HepG2 (cell line): Measurements from ENCODE around the gene INTS6. TPM values are rescaled to one million over a fixed set of nuclear protein-coding genes. Genes with fewer than 3 reads are reported as not detected.

Experiments
- ATAC-seq: fragments of 200-7000 bp; cut with Tn5 transposase; 3 replicates; pipeline ENCODE4 v1.9.1; 2020; ENCODE audit warnings: mild to moderate bottlenecking, moderate library complexity
- BruUV-seq: library from RNA; stranded (reverse); fragments of 400-500 nt; replicated peaks from 2 replicates; lab custom pipeline; 2021; lab: Mats Ljungman, UMichigan
- CTCF ChIA-PET: fragments of 300-600 bp; formaldehyde crosslinking; extraction: SDS; loops from one replicate; lab custom pipeline; 2021; ENCODE audit warnings: low total read pairs, inconsistent platforms, low intra/inter-chr PET ratio; lab: Yijun Ruan, JAX
- POLR2A ChIA-PET: fragments of 350-600 bp; sonication (Branson Sonifier 250); formaldehyde crosslinking; loops from one replicate; lab custom pipeline; 2020; ENCODE audit warnings: antibody characterized with exemption, inconsistent platforms; lab: Yijun Ruan, JAX
- DNase-seq: peaks from one replicate; pipeline ENCODE4 v3.0.0-alpha.2; 2015; ENCODE audit warnings: low spot score
- FAIRE-seq: peaks from 3 replicates; lab custom pipeline; 2011; peaks lifted over from hg19 to GRCh38; lab: Jason Lieb, UNC
- H2AFZ ChIP-seq: one replicate; pipeline ENCODE4 v1.6.1; 2011; ENCODE audit warnings: low read length, inconsistent platforms
- H3K27ac ChIP-seq: fragments of 300-600 bp; 3 replicates; pipeline ENCODE4 v1.8.0; 2011; ENCODE audit warnings: mixed run types, mild to moderate bottlenecking, mixed read lengths, low read length, inconsistent platforms; ENCODE audit not compliant: insufficient read depth; ENCODE audit errors: extremely low read length
- H3K27me3 ChIP-seq, 2 experiments: fragments of 200-600 bp in 1 of 2; 2 replicates in 1 of 2; 3 replicates in 1 of 2; pipeline versions ENCODE4 v1.6.0 to v1.8.0; 2011; ENCODE audit warnings: low read length in 2 of 2, mild to moderate bottlenecking in 2 of 2, moderate library complexity in 2 of 2, inconsistent platforms in 1 of 2; ENCODE audit not compliant: insufficient read depth in 2 of 2, control insufficient read depth in 1 of 2
- H3K36me3 ChIP-seq, 2 experiments: fragments of 200-600 bp in 1 of 2; replicated peaks in 1 of 2; 2 replicates in 1 of 2; 3 replicates in 1 of 2; pipeline versions ENCODE4 v1.5.1 to v1.8.0; 2011; ENCODE audit warnings: low read length in 2 of 2, inconsistent platforms in 1 of 2; ENCODE audit not compliant: insufficient read depth in 2 of 2, control insufficient read depth in 1 of 2
- H3K4me1 ChIP-seq: 2 replicates; pipeline ENCODE4 v1.5.1; 2012; ENCODE audit warnings: low read length, inconsistent platforms; ENCODE audit not compliant: insufficient read depth
- H3K4me2 ChIP-seq: 2 replicates; pipeline ENCODE4 v1.6.0; 2011; ENCODE audit warnings: low read depth, low read length, inconsistent platforms
- H3K4me3 ChIP-seq, 3 experiments: fragments of 200-600 bp in 1 of 3; sonication (generic), shearing (Covaris generic) in 1 of 3; replicated peaks in 1 of 3; 2 replicates each; pipeline ENCODE4 v1.5.1; 2011 to 2016; ENCODE audit warnings: low read length in 3 of 3, inconsistent platforms in 2 of 3, low read depth in 2 of 3, mild to moderate bottlenecking in 2 of 3, control low read depth in 1 of 3, mixed read lengths in 1 of 3; ENCODE audit not compliant: insufficient read depth in 1 of 3
- H3K79me2 ChIP-seq: one replicate; pipeline ENCODE4 v1.6.1; 2011; ENCODE audit warnings: low read length, inconsistent platforms; ENCODE audit not compliant: insufficient read depth
- H3K9ac ChIP-seq: 2 replicates; pipeline ENCODE4 v1.6.0; 2011; ENCODE audit warnings: mild to moderate bottlenecking, low read depth, low read length, inconsistent platforms; ENCODE audit not compliant: insufficient read depth
- H3K9me3 ChIP-seq: 2 replicates; pipeline ENCODE4 v1.5.1; 2012; ENCODE audit warnings: mild to moderate bottlenecking, low read length
- H4K20me1 ChIP-seq: 2 replicates; pipeline ENCODE4 v1.6.0; 2011; ENCODE audit warnings: inconsistent platforms, mild to moderate bottlenecking, low read length, moderate library complexity; ENCODE audit not compliant: insufficient read depth
- DMAP1 ChIP-seq: IDR thresholded peaks from 2 replicates; pipeline ENCODE4 v1.6.1; 2016
- FOXA1 ChIP-seq, 2 experiments: fragments of 450-650 bp in 1 of 2; sonication (generic) in 1 of 2; formaldehyde crosslinking in 1 of 2; IDR thresholded peaks; 2 replicates each; pipeline versions ENCODE4 v1.4.0 to v1.6.1; 2016 to 2020; ENCODE audit warnings: missing genetic modification reagents in 1 of 2
- HOXA9 ChIP-seq: sonication (generic); formaldehyde crosslinking; IDR thresholded peaks from 2 replicates; pipeline ENCODE4 v1.8.1; 2022; ENCODE audit warnings: missing genetic modification reagents, mild to moderate bottlenecking, moderate library complexity, borderline replicate concordance
- NAIF1 ChIP-seq: sonication (generic); formaldehyde crosslinking; IDR thresholded peaks from 2 replicates; pipeline ENCODE4 v1.5.0; 2020; ENCODE audit warnings: mild to moderate bottlenecking, missing genetic modification reagents, borderline replicate concordance
- POLR2AphosphoS5 ChIP-seq: IDR thresholded peaks from 2 replicates; pipeline ENCODE4 v1.6.1; 2012; ENCODE audit warnings: low read depth, low read length
- ZBTB20 ChIP-seq: sonication (generic); formaldehyde crosslinking; IDR thresholded peaks from 2 replicates; pipeline ENCODE4 v1.8.1; 2023; ENCODE audit warnings: missing genetic modification reagents, low read depth, mild to moderate bottlenecking, borderline replicate concordance
- ZKSCAN8 ChIP-seq: IDR thresholded peaks from 2 replicates; pipeline ENCODE4 v1.6.1; 2016; ENCODE audit warnings: borderline replicate concordance, missing genetic modification reagents, missing compliant biosample characterization
- ZNF501 ChIP-seq: sonication (generic); formaldehyde crosslinking; IDR thresholded peaks from 2 replicates; pipeline ENCODE4 v1.5.1; 2020; ENCODE audit warnings: mild to moderate bottlenecking, moderate library complexity, missing genetic modification reagents
- WGBS: methylation state at CpG from one replicate; pipeline ENCODE4 v1.1.6; 2017; ENCODE audit warnings: low lambda C conversion rate; 5-methylcytosine and 5-hydroxymethylcytosine counted together
- in situ Hi-C: cut with HindIII; loops from 2 replicates; pipeline ENCODE4 v1.10.0; 2017; ENCODE audit warnings: low pct_unique_long_range_greater_than_20kb; ENCODE audit not compliant: extremely low pct_ligation_motif_present
- intact Hi-C: fragments of 100-400 bp; cut with micrococcal nuclease; formaldehyde crosslinking; loops from one replicate; pipeline ENCODE4 v1.10.0; 2022; ENCODE audit not compliant: unreplicated experiment
- polyA plus RNA-seq, 8 experiments: library from polyadenylated mRNA; depleted of rRNA in 3 of 8; stranded (reverse) in 7 of 8; unstranded in 1 of 8; fragments of >200 nt; fragmentation: Illumina TruSeq in 4 of 8; extraction: Trizol in 4 of 8; gene quantifications; 2 replicates each; pipeline versions ENCODE4 v1.2.1 to v1.2.3, GENCODE V29; 2011 to 2016; ENCODE audit warnings: low read depth in 4 of 8, missing spikeins in 1 of 8, mixed read lengths in 1 of 8; ENCODE audit not compliant: insufficient read depth in 1 of 8
- total RNA-seq, 5 experiments: library from RNA; depleted of rRNA; stranded (reverse); fragments of >200 nt; fragmentation: Illumina TruSeq; extraction: Trizol; gene quantifications; 2 replicates each; pipeline ENCODE4 v1.2.3, GENCODE V29; 2016; ENCODE audit warnings: low read depth in 1 of 5
- TF ChIP-seq, protein P1 (sequence below), 2 experiments: fragments of 450-650 bp in 1 of 2; sonication (generic) in 1 of 2; formaldehyde crosslinking; IDR thresholded peaks; 2 replicates each; pipeline versions ENCODE4 v1.5.0 to v1.8.0; 2020 to 2022; ENCODE audit warnings: mild to moderate bottlenecking in 1 of 2, missing genetic modification reagents in 1 of 2
- TF ChIP-seq, protein P2 (sequence below): IDR thresholded peaks from 2 replicates; pipeline ENCODE4 v1.6.1; 2016; ENCODE audit warnings: mild to moderate bottlenecking
- TF ChIP-seq, protein P3 (sequence below): sonication (generic); formaldehyde crosslinking; IDR thresholded peaks from 2 replicates; pipeline ENCODE4 v1.8.1; 2023; ENCODE audit warnings: mild to moderate bottlenecking, inconsistent platforms, moderate library complexity, missing genetic modification reagents, borderline replicate concordance

Gene INTS6
- total and polyA plus RNA-seq, 2 of the 13 experiments (the other 11 are each of a cell fraction or from before 2014, with no cell fraction given), result 27.9 to 38.4 TPM

DNA sequence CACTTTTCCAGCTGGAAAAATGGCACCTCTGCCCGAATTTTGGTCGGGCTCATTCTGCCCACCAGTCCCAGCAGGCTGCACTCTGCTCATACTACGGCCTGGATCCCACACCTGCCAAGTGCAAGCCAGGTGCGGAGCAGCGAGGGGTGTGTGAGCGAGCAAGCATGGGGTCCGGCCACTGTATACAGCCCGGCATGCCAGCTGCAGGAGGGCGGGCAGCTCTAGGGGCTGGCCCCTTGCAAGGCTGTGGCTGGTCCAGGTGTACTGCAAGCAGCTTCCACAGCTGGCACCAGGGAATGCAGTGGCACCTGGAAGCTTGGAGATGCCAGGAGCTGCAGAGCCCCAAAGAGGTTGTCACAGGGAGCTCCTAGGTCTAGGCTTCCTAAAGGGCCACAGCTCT is 2.7 kb upstream of the INTS6 start:
- ATAC-seq (no peak), FAIRE-seq (no peak), DNase-seq (no peak)
- Histone ChIP-seq H3K36me3 (peaks cover 3 to 5% of the 10 kb centered on the region in 2 experiments; a peak in 3 of 5 replicates), H2AFZ (no peak overlapping the region), H3K27ac (no peak overlapping the region), H3K9ac (no peak overlapping the region), H3K9me3 (no peaks in the 10 kb centered on the region), H3K4me2 (no peak overlapping the region), H4K20me1 (peaks cover 4% of the 10 kb centered on the region; the same call in 1 of the 2 replicates), H3K4me3 (no peak overlapping the region), H3K4me1 (peaks cover 23% of the 10 kb centered on the region), H3K79me2 (peaks cover 20% of the 10 kb centered on the region), H3K27me3 (no peaks in the 10 kb centered on the region; a peak in 1 of 5 replicates)
- in situ Hi-C loops, result loop anchor here (5.0 kb wide), 1 partner anchor 67 kb away; no protein-coding TSS in a partner anchor
- POLR2A ChIA-PET, result interaction anchor here (3.0 to 3.3 kb wide), 2 partner anchors 8 to 128 kb away, joined by 35 to 53 read pairs; no protein-coding TSS in a partner anchor
- CTCF ChIA-PET, result no interaction called here
- intact Hi-C loops, result no loop called here
- BruUV-seq, result no TSS peak
- WGBS, result over 99% methylated on average over 9 of the region's 9 CpGs
- TF ChIP-seq POLR2AphosphoS5 (peak; percentile 15; the same call in 1 of the 2 replicates), ZKSCAN8 (CRISPR knock-in tag) (no peak)

DNA sequence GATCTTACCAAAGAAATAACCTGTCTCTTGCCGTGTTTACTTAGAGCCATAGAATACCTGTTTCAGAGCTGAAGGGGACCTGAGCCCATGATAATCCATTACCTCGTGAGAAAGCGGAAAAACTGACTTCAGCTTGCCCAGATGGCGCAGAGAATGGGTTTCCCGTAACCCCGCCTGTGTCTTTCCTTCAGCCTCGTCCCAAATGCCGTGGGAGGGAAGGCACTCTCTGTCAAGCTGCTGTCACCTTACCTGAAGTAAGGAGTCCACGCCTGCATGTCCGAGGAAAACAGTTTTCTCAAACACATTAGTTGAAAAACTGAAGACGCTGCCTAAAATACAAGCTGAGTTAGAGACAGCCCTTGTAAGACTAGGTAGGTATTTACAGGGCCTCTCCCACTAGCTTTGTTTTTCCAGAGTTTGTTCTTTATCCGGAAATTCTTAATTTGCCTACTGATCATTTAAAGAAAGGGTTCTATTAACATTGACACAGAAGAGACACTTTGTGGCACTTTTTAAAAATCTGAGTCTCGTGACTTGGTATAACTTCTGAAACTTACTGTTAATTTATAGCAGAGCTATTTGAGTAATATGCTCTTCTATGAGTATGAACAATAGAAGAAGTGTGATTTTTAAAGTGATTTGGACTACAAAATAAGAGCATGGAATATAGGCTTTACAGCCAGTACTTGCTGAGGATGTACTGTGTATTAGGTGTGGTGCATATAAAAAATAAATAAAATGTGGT is 1.3 kb upstream of the INTS6 start:
- DNase-seq, result no peak
- Histone ChIP-seq H3K27ac (peak overlapping the region; percentile 95), H3K27me3 (no peaks in the 10 kb centered on the region; a peak in 1 of 5 replicates), H4K20me1 (peaks cover 4% of the 10 kb centered on the region; the same call in 1 of the 2 replicates), H3K9me3 (no peaks in the 10 kb centered on the region), H3K79me2 (peaks cover 23% of the 10 kb centered on the region), H3K9ac (peak overlapping the region; percentile 87), H3K4me3 (peak overlapping the region; percentile 75 to 82 (median 78)), H3K36me3 (peaks cover 3 to 5% of the 10 kb centered on the region in 2 experiments; a peak in 4 of 5 replicates), H3K4me1 (peaks cover 37% of the 10 kb centered on the region), H3K4me2 (peak overlapping the region; percentile 99), H2AFZ (no peak overlapping the region)
- 12% methylated on average over 13 of the region's 13 CpGs for WGBS
- BruUV-seq, result no TSS peak
- POLR2A ChIA-PET, result interaction anchor here (1.0 to 3.4 kb wide), 18 partner anchors 10 to 348 kb away, joined by 3 to 55 read pairs (median 8); no protein-coding TSS in a partner anchor
- CTCF ChIA-PET, result no interaction called here
- intact Hi-C loops, result loop anchor here (1.0 to 5.0 kb wide), 4 partner anchors 68 to 349 kb away; partner anchors contain the start of gene WDFY2
- ATAC-seq, result 0 out of 3 replicates have a peak, but pooled peaks have one; percentile 0
- no peak for TF ChIP-seq HOXA9
- TF ChIP-seq ZBTB20, result 0 out of 2 replicates have a peak, but pooled peaks have one; percentile 33
- TF ChIP-seq, protein P1, sequence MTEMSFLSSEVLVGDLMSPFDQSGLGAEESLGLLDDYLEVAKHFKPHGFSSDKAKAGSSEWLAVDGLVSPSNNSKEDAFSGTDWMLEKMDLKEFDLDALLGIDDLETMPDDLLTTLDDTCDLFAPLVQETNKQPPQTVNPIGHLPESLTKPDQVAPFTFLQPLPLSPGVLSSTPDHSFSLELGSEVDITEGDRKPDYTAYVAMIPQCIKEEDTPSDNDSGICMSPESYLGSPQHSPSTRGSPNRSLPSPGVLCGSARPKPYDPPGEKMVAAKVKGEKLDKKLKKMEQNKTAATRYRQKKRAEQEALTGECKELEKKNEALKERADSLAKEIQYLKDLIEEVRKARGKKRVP (CRISPR knock-in tag; IDR thresholded peaks at IDR 0.05), result 0 out of 4 replicates have a peak, but pooled peaks of 1 of the 2 experiments have one; percentile 1
- TF ChIP-seq, protein P2, sequence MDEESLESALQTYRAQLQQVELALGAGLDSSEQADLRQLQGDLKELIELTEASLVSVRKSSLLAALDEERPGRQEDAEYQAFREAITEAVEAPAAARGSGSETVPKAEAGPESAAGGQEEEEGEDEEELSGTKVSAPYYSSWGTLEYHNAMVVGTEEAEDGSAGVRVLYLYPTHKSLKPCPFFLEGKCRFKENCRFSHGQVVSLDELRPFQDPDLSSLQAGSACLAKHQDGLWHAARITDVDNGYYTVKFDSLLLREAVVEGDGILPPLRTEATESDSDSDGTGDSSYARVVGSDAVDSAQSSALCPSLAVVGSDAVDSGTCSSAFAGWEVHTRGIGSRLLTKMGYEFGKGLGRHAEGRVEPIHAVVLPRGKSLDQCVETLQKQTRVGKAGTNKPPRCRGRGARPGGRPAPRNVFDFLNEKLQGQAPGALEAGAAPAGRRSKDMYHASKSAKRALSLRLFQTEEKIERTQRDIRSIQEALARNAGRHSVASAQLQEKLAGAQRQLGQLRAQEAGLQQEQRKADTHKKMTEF, result 0 out of 2 replicates have a peak, but pooled peaks have one; percentile 7
- TF ChIP-seq ZNF501, result peak; percentile 15; the same call in 1 of the 2 replicates
- TF ChIP-seq NAIF1, result 0 out of 2 replicates have a peak, but pooled peaks have one; percentile 47
- no peak for TF ChIP-seq FOXA1 (IDR thresholded peaks at IDR 0.05)
- TF ChIP-seq FOXA1 (CRISPR knock-in tag; IDR thresholded peaks at IDR 0.05), result peak; percentile 21; the same call in 1 of the 2 replicates
- TF ChIP-seq DMAP1 (CRISPR knock-in tag), result 0 out of 2 replicates have a peak, but pooled peaks have one; percentile 14
- TF ChIP-seq, protein P3, sequence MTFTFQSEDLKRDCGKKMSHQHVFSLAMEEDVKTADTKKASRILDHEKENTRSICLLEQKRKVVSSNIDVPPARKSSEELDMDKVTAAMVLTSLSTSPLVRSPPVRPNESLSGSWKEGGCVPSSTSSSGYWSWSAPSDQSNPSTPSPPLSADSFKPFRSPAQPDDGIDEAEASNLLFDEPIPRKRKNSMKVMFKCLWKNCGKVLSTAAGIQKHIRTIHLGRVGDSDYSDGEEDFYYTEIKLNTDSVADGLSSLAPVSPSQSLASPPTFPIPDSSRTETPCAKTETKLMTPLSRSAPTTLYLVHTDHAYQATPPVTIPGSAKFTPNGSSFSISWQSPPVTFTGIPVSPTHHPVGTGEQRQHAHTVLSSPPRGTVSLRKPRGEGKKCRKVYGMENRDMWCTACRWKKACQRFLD (CRISPR knock-in tag), result no peak
- peak; percentile 47 for FAIRE-seq
- in situ Hi-C loops, result no loop called here
